Hepatocyte (in vitro differentiated cells): ENCODE results near the gene YJU2. TPM values are rescaled to one million over a fixed set of nuclear protein-coding genes. Genes with fewer than 3 reads are reported as not detected.

ENCODE experiments used
- DNase-seq: peaks from one replicate; pipeline ENCODE4 v3.0.0-alpha.2; 2016; ENCODE audit warnings: low spot score
- H2AFZ ChIP-seq: fragments of 200-600 bp; sonication (generic); 2 replicates; pipeline ENCODE4 v1.6.0; 2016; ENCODE audit warnings: antibody characterized with exemption, mild to moderate bottlenecking
- H3K27ac ChIP-seq: fragments of 200-600 bp; sonication (generic); 2 replicates; pipeline ENCODE4 v1.5.1; 2016; ENCODE audit warnings: mild to moderate bottlenecking
- H3K27me3 ChIP-seq: fragments of 200-600 bp; sonication (generic); 2 replicates; pipeline ENCODE4 v1.6.1; 2016
- H3K36me3 ChIP-seq: fragments of 200-600 bp; sonication (generic); replicated peaks from 2 replicates; pipeline ENCODE4 v1.5.1; 2016; ENCODE audit warnings: low read depth; ENCODE audit not compliant: insufficient read depth
- H3K4me1 ChIP-seq: fragments of 200-600 bp; sonication (generic); 2 replicates; pipeline ENCODE4 v1.5.1; 2016; ENCODE audit warnings: mild to moderate bottlenecking, moderate library complexity; ENCODE audit not compliant: insufficient read depth
- H3K4me2 ChIP-seq: fragments of 200-600 bp; sonication (generic); 2 replicates; pipeline ENCODE4 v1.6.0; 2016
- H3K4me3 ChIP-seq: fragments of 200-600 bp; sonication (generic); 2 replicates; pipeline ENCODE4 v1.5.1; 2016; ENCODE audit warnings: mild to moderate bottlenecking
- H3K79me2 ChIP-seq: fragments of 200-600 bp; sonication (generic); 2 replicates; pipeline ENCODE4 v1.6.0; 2017; ENCODE audit warnings: mild to moderate bottlenecking
- H3K9me2 ChIP-seq: fragments of 200-600 bp; sonication (generic); replicated peaks from 2 replicates; pipeline ENCODE4 v1.6.0; 2017; ENCODE audit warnings: mild to moderate bottlenecking; ENCODE audit not compliant: insufficient read depth
- H3K9me3 ChIP-seq: fragments of 200-600 bp; sonication (generic); 2 replicates; pipeline ENCODE4 v1.5.1; 2016; ENCODE audit warnings: low read depth, mild to moderate bottlenecking
- H4K20me1 ChIP-seq: fragments of 200-600 bp; sonication (generic); 2 replicates; pipeline ENCODE4 v1.6.0; 2016; ENCODE audit warnings: mild to moderate bottlenecking; ENCODE audit not compliant: insufficient read depth, poor library complexity, severe bottlenecking
- EZH2 ChIP-seq: fragments of 200-600 bp; sonication (generic); IDR thresholded peaks from 2 replicates; pipeline ENCODE4 v1.6.1; 2016; ENCODE audit warnings: antibody characterized with exemption, mild to moderate bottlenecking, borderline replicate concordance
- EZH2phosphoT487 ChIP-seq: fragments of 200-600 bp; sonication (generic); IDR thresholded peaks from one replicate; pipeline ENCODE4 v1.6.1; 2018; ENCODE audit warnings: antibody characterized with exemption, mild to moderate bottlenecking, low read depth, moderate library complexity; ENCODE audit not compliant: unreplicated experiment, severe bottlenecking
- WGBS: methylation state at CpG from one replicate; pipeline ENCODE4 v1.1.6; 2016; ENCODE audit warnings: low lambda C conversion rate; ENCODE audit errors: missing lambda C conversion rate; 5-methylcytosine and 5-hydroxymethylcytosine counted together
- polyA plus RNA-seq: library from polyadenylated mRNA; unstranded; fragments of >200 nt; fragmentation: Nextera tagmentation; extraction: Ambion mirVana; gene quantifications from 2 replicates; pipeline ENCODE4 v1.2.1, GENCODE V29; 2016
- total RNA-seq: library from RNA; depleted of rRNA; stranded (reverse); fragments of >200 nt; gene quantifications from 2 replicates; pipeline ENCODE4 v1.2.3, GENCODE V29; 2014
- TF ChIP-seq, protein P1 (sequence below): fragments of 200-600 bp; sonication (generic); IDR thresholded peaks from 2 replicates; pipeline ENCODE4 v1.5.1; 2016; ENCODE audit warnings: antibody characterized with exemption, mild to moderate bottlenecking; ENCODE audit not compliant: poor library complexity

YJU2 gene
- total and polyA plus RNA-seq, 2 experiments from 2014 or later: 16.0 to 18.8 TPM

GRCh38 chr19:4288091-4288777 lies 41.4 kb downstream of the YJU2 start:
- Histone ChIP-seq H3K36me3 (no peaks in the 10 kb centered on the region), H2AFZ (no peak overlapping the region), H3K4me3 (no peak overlapping the region), H3K9me3 (no peaks in the 10 kb centered on the region), H4K20me1 (no peaks in the 10 kb centered on the region), H3K27me3 (no peaks in the 10 kb centered on the region), H3K27ac (no peak overlapping the region), H3K9me2 (no peaks in the 10 kb centered on the region), H3K4me1 (no peaks in the 10 kb centered on the region), H3K4me2 (no peak overlapping the region), H3K79me2 (no peaks in the 10 kb centered on the region)
- no peak for DNase-seq
- TF ChIP-seq, protein P1, sequence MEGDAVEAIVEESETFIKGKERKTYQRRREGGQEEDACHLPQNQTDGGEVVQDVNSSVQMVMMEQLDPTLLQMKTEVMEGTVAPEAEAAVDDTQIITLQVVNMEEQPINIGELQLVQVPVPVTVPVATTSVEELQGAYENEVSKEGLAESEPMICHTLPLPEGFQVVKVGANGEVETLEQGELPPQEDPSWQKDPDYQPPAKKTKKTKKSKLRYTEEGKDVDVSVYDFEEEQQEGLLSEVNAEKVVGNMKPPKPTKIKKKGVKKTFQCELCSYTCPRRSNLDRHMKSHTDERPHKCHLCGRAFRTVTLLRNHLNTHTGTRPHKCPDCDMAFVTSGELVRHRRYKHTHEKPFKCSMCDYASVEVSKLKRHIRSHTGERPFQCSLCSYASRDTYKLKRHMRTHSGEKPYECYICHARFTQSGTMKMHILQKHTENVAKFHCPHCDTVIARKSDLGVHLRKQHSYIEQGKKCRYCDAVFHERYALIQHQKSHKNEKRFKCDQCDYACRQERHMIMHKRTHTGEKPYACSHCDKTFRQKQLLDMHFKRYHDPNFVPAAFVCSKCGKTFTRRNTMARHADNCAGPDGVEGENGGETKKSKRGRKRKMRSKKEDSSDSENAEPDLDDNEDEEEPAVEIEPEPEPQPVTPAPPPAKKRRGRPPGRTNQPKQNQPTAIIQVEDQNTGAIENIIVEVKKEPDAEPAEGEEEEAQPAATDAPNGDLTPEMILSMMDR: no peak
- no peak for TF ChIP-seq EZH2phosphoT487
- TF ChIP-seq EZH2: no peak
- WGBS: 84% methylated on average over 16 of the region's 16 CpGs

GRCh38 chr19:4291184-4291732 lies 44.4 kb downstream of the YJU2 start:
- Histone ChIP-seq H3K79me2 (no peaks in the 10 kb centered on the region), H3K27me3 (no peaks in the 10 kb centered on the region), H4K20me1 (no peaks in the 10 kb centered on the region), H3K4me3 (no peak overlapping the region), H3K9me2 (no peaks in the 10 kb centered on the region), H3K36me3 (no peaks in the 10 kb centered on the region), H3K27ac (no peak overlapping the region), H3K4me2 (no peak overlapping the region), H3K4me1 (no peaks in the 10 kb centered on the region), H2AFZ (no peak overlapping the region), H3K9me3 (no peaks in the 10 kb centered on the region)
- no peak for DNase-seq
- TF ChIP-seq, protein P1: no peak
- TF ChIP-seq EZH2phosphoT487 (no peak), EZH2 (no peak)
- 83% methylated on average over 8 of the region's 8 CpGs for WGBS

DNA sequence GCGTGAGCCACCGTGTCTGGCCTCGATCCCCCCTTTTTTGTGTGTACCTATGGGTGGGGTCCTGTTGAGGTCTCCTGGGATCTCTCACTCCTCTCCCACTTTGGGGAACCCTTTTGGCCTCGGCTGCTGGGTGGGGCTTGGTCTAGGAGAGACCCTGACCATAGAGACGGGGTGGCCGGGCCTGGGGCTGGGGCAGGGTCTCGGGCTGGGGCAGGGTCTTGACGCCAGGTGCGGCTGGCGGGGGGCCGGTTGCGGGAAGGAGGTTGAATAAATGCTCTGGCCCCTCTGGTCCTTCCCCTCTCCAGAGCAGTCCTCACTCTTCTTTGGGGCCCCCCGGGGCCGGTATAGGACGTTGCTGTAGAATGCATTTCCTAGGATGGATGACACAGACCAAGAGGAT lies 45.6 kb downstream of the YJU2 start:
- Histone ChIP-seq H3K9me3 (no peaks in the 10 kb centered on the region), H4K20me1 (no peaks in the 10 kb centered on the region), H3K27ac (no peak overlapping the region), H3K4me1 (no peaks in the 10 kb centered on the region), H3K27me3 (no peaks in the 10 kb centered on the region), H2AFZ (no peak overlapping the region), H3K36me3 (no peaks in the 10 kb centered on the region), H3K4me3 (no peak overlapping the region), H3K79me2 (no peaks in the 10 kb centered on the region), H3K9me2 (no peaks in the 10 kb centered on the region), H3K4me2 (no peak overlapping the region)
- 87% methylated on average over 15 of the region's 15 CpGs for WGBS
- TF ChIP-seq EZH2 (no peak), EZH2phosphoT487 (no peak)
- TF ChIP-seq, protein P1: no peak
- no peak for DNase-seq
